HCT116 (cell line): ENCODE results near the gene C14orf180. TPM values are rescaled to one million over a fixed set of nuclear protein-coding genes. Genes with fewer than 3 reads are reported as not detected.

Source experiments
- ATAC-seq: fragments of 200-7000 bp; cut with Tn5 transposase; 2 replicates; pipeline ENCODE4 v1.9.1; 2020; ENCODE audit warnings: mild to moderate bottlenecking, moderate library complexity
- BruUV-seq: library from RNA; stranded (reverse); fragments of 400-500 nt; replicated peaks from 2 replicates; lab custom pipeline; 2021; lab: Mats Ljungman, UMichigan
- CTCF ChIA-PET: fragments of 300-600 bp; sonication (Branson Sonifier 250); formaldehyde crosslinking; loops from one replicate; lab custom pipeline; 2021; ENCODE audit warnings: antibody characterized with exemption; lab: Charles Lee
- POLR2A ChIA-PET: fragments of 300-600, 350-600 bp; sonication (Branson Sonifier 250); formaldehyde crosslinking; loops from one replicate; lab custom pipeline; 2021; ENCODE audit warnings: antibody characterized with exemption; lab: Charles Lee
- RAD21 ChIA-PET, 2 experiments: fragments of 300-600 bp; sonication (Branson Sonifier 250); formaldehyde crosslinking; loops; one replicate each; lab custom pipeline; 2023; ENCODE audit warnings: low total read pairs in 2 of 2; ENCODE audit not compliant: uncharacterized antibody in 2 of 2, unreplicated experiment in 2 of 2, low non-redundant PET in 1 of 2; lab: Charles Lee
- DNase-seq: peaks from one replicate; pipeline ENCODE4 v3.0.0-alpha.2; 2010; ENCODE audit warnings: low read depth, low spot score
- H2AFZ ChIP-seq: fragments of 200-600 bp; shearing (Covaris generic), sonication (generic); 2 replicates; pipeline ENCODE4 v1.6.1; 2017; ENCODE audit warnings: low read depth, mixed run types, mixed read lengths, antibody characterized with exemption, low read length; ENCODE audit not compliant: poor library complexity, severe bottlenecking
- H3K27ac ChIP-seq: 2 replicates; pipeline ENCODE4 v1.5.1; 2012; ENCODE audit warnings: low read depth, low read length
- H3K27me3 ChIP-seq: fragments of 200-600 bp; sonication (generic); 2 replicates; pipeline ENCODE4 v1.6.1; 2016; ENCODE audit warnings: mixed run types, low read length, mixed read lengths; ENCODE audit not compliant: insufficient read depth
- H3K36me3 ChIP-seq, 2 experiments: fragments of 200-500 bp in 1 of 2; fragments of 200-600 bp in 1 of 2; sonication (Bioruptor generic) in 1 of 2; sonication (generic) in 1 of 2; 2 replicates each; pipeline versions ENCODE4 v1.5.1 to v1.6.1; 2014 to 2016; ENCODE audit warnings: low read length in 2 of 2, inconsistent platforms in 1 of 2, mixed read lengths in 1 of 2, mixed run types in 1 of 2; ENCODE audit not compliant: insufficient read depth in 2 of 2, control insufficient read depth in 1 of 2
- H3K4me1 ChIP-seq, 2 experiments: fragments of 200-600 bp in 1 of 2; sonication (generic) in 1 of 2; 2 replicates each; pipeline versions ENCODE4 v1.5.1 to v1.6.1; 2012 to 2017; ENCODE audit warnings: low read length in 2 of 2, inconsistent platforms in 1 of 2, mild to moderate bottlenecking in 1 of 2, mixed read lengths in 1 of 2, mixed run types in 1 of 2, moderate library complexity in 1 of 2; ENCODE audit not compliant: insufficient read depth in 2 of 2, control insufficient read depth in 1 of 2
- H3K4me2 ChIP-seq: fragments of 200-600 bp; sonication (generic); 2 replicates; pipeline ENCODE4 v1.6.1; 2017; ENCODE audit warnings: mixed run types, low read length, mixed read lengths
- H3K4me3 ChIP-seq, 2 experiments: fragments of 200-600 bp in 1 of 2; sonication (generic) in 1 of 2; replicated peaks in 1 of 2; 2 replicates each; pipeline ENCODE4 v1.5.1; 2011 to 2016; ENCODE audit warnings: low read length in 2 of 2, control low read depth in 1 of 2, low read depth in 1 of 2, mild to moderate bottlenecking in 1 of 2, mixed read lengths in 1 of 2, mixed run types in 1 of 2
- H3K79me2 ChIP-seq: fragments of 200-600 bp; sonication (generic); 2 replicates; pipeline ENCODE4 v1.6.1; 2017; ENCODE audit warnings: mild to moderate bottlenecking, mixed run types, low read length, moderate library complexity, mixed read lengths; ENCODE audit not compliant: insufficient read depth
- H3K9ac ChIP-seq: fragments of 200-600 bp; sonication (generic); 2 replicates; pipeline ENCODE4 v1.6.1; 2016; ENCODE audit warnings: low read length, mixed read lengths
- H3K9me2 ChIP-seq: fragments of 200-600 bp; sonication (generic), shearing (Covaris generic); 2 replicates; pipeline ENCODE4 v1.6.1; 2017; ENCODE audit warnings: mixed run types, mild to moderate bottlenecking, moderate library complexity; ENCODE audit not compliant: insufficient read depth
- H3K9me3 ChIP-seq, 2 experiments: fragments of 200-500 bp in 1 of 2; fragments of 200-600 bp in 1 of 2; sonication (Bioruptor generic) in 1 of 2; sonication (generic) in 1 of 2; 2 replicates each; pipeline ENCODE4 v1.6.1; 2014 to 2017; ENCODE audit warnings: low read length in 2 of 2, mixed read lengths in 2 of 2, inconsistent platforms in 1 of 2, low read depth in 1 of 2, mild to moderate bottlenecking in 1 of 2, mixed run types in 1 of 2, moderate library complexity in 1 of 2; ENCODE audit not compliant: control insufficient read depth in 1 of 2, insufficient read depth in 1 of 2
- H4K20me1 ChIP-seq: fragments of 200-600 bp; sonication (generic), shearing (Covaris generic); 2 replicates; pipeline ENCODE4 v1.6.1; 2017; ENCODE audit warnings: mixed run types, mild to moderate bottlenecking, moderate library complexity; ENCODE audit not compliant: insufficient read depth
- CEBPB ChIP-seq: IDR thresholded peaks from 2 replicates; pipeline ENCODE4 v1.6.1; 2012; ENCODE audit warnings: low read depth
- EGR1 ChIP-seq: IDR thresholded peaks from 2 replicates; pipeline ENCODE4 v1.6.1; 2012; ENCODE audit warnings: low read depth
- EZH2 ChIP-seq: fragments of 200-600 bp; sonication (generic); IDR thresholded peaks from 2 replicates; pipeline ENCODE4 v1.6.1; 2017; ENCODE audit warnings: antibody characterized with exemption, mixed run types
- EZH2phosphoT487 ChIP-seq: fragments of 200-600 bp; IDR thresholded peaks from 2 replicates; pipeline ENCODE4 v1.6.1; 2018; ENCODE audit warnings: antibody characterized with exemption, borderline replicate concordance
- POLR2A ChIP-seq: IDR thresholded peaks from 2 replicates; pipeline ENCODE4 v1.7.0; 2011; ENCODE audit warnings: borderline replicate concordance; ENCODE audit not compliant: insufficient read depth, insufficient read length; ENCODE audit errors: extremely low read depth
- POLR2AphosphoS5 ChIP-seq: IDR thresholded peaks from 2 replicates; pipeline ENCODE4 v1.6.1; 2011; ENCODE audit warnings: mild to moderate bottlenecking, low read depth, low read length, moderate library complexity
- RAD21 ChIP-seq: IDR thresholded peaks from 2 replicates; pipeline ENCODE4 v1.6.1; 2012; ENCODE audit warnings: low read depth, mild to moderate bottlenecking
- SIN3A ChIP-seq: IDR thresholded peaks from 2 replicates; pipeline ENCODE4 v1.6.1; 2012; ENCODE audit warnings: low read depth
- SP1 ChIP-seq: IDR thresholded peaks from 2 replicates; pipeline ENCODE4 v1.6.1; 2012; ENCODE audit warnings: low read depth
- SRF ChIP-seq: IDR thresholded peaks from 2 replicates; pipeline ENCODE4 v1.6.1; 2012; ENCODE audit warnings: low read depth
- TCF7L2 ChIP-seq: IDR thresholded peaks from 2 replicates; pipeline ENCODE4 v1.7.0; 2011; ENCODE audit warnings: borderline replicate concordance, inconsistent platforms; ENCODE audit not compliant: insufficient read depth, insufficient read length; ENCODE audit errors: extremely low read depth
- YY1 ChIP-seq: IDR thresholded peaks from 2 replicates; pipeline ENCODE4 v1.6.1; 2011; ENCODE audit warnings: low read length, low read depth, moderate library complexity, mild to moderate bottlenecking; ENCODE audit not compliant: insufficient replicate concordance; ENCODE audit errors: extremely low read depth
- ZFX ChIP-seq: fragments of 450-650 bp; IDR thresholded peaks from 2 replicates; pipeline ENCODE4 v1.6.1; 2017
- ZNF274 ChIP-seq: fragments of 200-500 bp; sonication (Bioruptor generic); IDR thresholded peaks from 2 replicates; pipeline ENCODE4 v1.6.1; 2014; ENCODE audit warnings: mild to moderate bottlenecking, low read depth, low read length, inconsistent platforms
- intact Hi-C: fragments of 100-400 bp; cut with micrococcal nuclease; formaldehyde crosslinking; loops from 2 replicates; pipeline ENCODE4 v1.10.0; 2022
- total RNA-seq: library from RNA; stranded (reverse); gene quantifications from one replicate; pipeline ENCODE4 v1.2.1, GENCODE V29; 2021; ENCODE audit not compliant: unreplicated experiment
- TF ChIP-seq, protein P1 (sequence below): IDR thresholded peaks from 2 replicates; pipeline ENCODE4 v1.6.1; 2012
- TF ChIP-seq, protein P2 (sequence below): IDR thresholded peaks from 2 replicates; pipeline ENCODE4 v1.6.1; 2012
- TF ChIP-seq, protein P3 (sequence below): IDR thresholded peaks from 2 replicates; pipeline ENCODE4 v1.6.1; 2011; ENCODE audit warnings: mild to moderate bottlenecking, low read length, moderate library complexity; ENCODE audit not compliant: insufficient replicate concordance; ENCODE audit errors: extremely low read depth

The C14orf180 gene
- total RNA-seq, 1 experiment from 2014 or later: not detected

DNA sequence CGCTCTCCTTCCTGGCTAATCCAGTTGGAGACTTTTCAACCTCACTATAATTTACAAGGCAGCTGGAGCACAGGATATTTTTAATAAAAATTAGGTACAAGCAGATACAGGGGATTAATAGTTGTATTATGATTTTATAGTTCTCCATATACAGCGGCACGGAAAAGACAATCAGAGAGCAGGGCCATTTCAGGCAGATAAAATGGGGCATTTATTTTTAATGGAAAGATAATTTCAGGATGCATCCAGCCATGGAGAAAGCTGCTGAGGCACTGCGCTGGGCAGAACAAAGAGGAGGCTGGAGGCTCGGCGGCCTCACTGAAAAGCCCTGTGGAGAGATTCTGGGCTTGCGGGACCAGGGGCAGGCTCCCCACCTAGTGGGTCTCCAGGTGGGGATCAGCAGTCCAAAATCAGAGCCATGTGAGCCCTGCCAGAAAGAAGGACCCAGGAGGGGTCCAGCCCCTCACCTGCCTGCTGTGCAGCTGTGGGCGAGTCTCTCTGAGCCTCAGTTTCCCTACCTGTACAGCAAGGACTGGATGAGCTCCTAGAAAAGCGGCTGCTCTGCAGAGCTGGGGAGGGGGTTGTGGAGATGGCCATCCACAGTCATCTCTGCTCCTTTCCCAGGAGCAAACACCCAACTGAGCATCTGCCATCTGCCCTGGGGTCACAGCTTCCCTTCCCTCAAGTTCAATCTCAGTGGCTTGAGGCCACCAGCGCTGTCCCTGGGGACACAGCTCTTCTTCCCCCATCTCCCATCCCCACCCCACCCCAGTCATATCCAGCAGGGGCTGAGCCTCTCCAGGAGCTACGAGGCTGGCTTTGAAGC lies 23.9 kb upstream of the C14orf180 start:
- RAD21 ChIA-PET: no interaction called here
- Histone ChIP-seq H3K27me3 (peaks cover 8% of the 10 kb centered on the region), H3K27ac (no peak overlapping the region), H3K4me3 (no peak overlapping the region), H3K4me2 (no peak overlapping the region), H3K9me2 (no peaks in the 10 kb centered on the region), H2AFZ (no peak overlapping the region), H3K79me2 (no peaks in the 10 kb centered on the region), H4K20me1 (no peaks in the 10 kb centered on the region), H3K4me1 (no peaks in the 10 kb centered on the region), H3K36me3 (no peaks in the 10 kb centered on the region), H3K9me3 (no peaks in the 10 kb centered on the region), H3K9ac (no peak overlapping the region)
- TF ChIP-seq SP1 (no peak), EGR1 (no peak), SIN3A (no peak), POLR2AphosphoS5 (no peak), RAD21 (no peak), ZNF274 (no peak), POLR2A (no peak), SRF (no peak), CEBPB (no peak), ZFX (no peak), EZH2 (no peak), YY1 (no peak), TCF7L2 (no peak), EZH2phosphoT487 (no peak)
- TF ChIP-seq, protein P1, sequence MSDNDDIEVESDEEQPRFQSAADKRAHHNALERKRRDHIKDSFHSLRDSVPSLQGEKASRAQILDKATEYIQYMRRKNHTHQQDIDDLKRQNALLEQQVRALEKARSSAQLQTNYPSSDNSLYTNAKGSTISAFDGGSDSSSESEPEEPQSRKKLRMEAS: no peak
- TF ChIP-seq, protein P2, sequence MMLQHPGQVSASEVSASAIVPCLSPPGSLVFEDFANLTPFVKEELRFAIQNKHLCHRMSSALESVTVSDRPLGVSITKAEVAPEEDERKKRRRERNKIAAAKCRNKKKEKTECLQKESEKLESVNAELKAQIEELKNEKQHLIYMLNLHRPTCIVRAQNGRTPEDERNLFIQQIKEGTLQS: no peak
- TF ChIP-seq, protein P3, sequence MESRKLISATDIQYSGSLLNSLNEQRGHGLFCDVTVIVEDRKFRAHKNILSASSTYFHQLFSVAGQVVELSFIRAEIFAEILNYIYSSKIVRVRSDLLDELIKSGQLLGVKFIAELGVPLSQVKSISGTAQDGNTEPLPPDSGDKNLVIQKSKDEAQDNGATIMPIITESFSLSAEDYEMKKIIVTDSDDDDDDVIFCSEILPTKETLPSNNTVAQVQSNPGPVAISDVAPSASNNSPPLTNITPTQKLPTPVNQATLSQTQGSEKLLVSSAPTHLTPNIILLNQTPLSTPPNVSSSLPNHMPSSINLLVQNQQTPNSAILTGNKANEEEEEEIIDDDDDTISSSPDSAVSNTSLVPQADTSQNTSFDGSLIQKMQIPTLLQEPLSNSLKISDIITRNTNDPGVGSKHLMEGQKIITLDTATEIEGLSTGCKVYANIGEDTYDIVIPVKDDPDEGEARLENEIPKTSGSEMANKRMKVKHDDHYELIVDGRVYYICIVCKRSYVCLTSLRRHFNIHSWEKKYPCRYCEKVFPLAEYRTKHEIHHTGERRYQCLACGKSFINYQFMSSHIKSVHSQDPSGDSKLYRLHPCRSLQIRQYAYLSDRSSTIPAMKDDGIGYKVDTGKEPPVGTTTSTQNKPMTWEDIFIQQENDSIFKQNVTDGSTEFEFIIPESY: no peak
- no peak for ATAC-seq
- no peak for DNase-seq
- POLR2A ChIA-PET: no interaction called here
- CTCF ChIA-PET: interaction anchor here (0.6 to 1.1 kb wide), 2 partner anchors 89 to 418 kb away, joined by 3 read pairs; no protein-coding TSS in a partner anchor
- intact Hi-C loops: no loop called here
- BruUV-seq: no TSS peak
